IMR-90 (cell line): ENCODE data around the gene NUFIP2. TPM values are rescaled to one million over a fixed set of nuclear protein-coding genes. Genes with fewer than 3 reads are reported as not detected.

Experiments used
- ATAC-seq: fragments of 200-7000 bp; cut with Tn5 transposase; 2 replicates; pipeline ENCODE4 v1.9.1; 2020; ENCODE audit warnings: low read depth, mild to moderate bottlenecking, moderate library complexity
- BruUV-seq: library from RNA; stranded (reverse); fragments of 400-500 nt; replicated peaks from 2 replicates; lab custom pipeline; 2021; lab: Mats Ljungman, UMichigan
- CTCF ChIA-PET: fragments of 300-600 bp; formaldehyde crosslinking; extraction: SDS; loops from one replicate; lab custom pipeline; 2021; ENCODE audit warnings: antibody characterized with exemption; lab: Yijun Ruan, JAX
- POLR2A ChIA-PET: fragments of 300-600 bp; sonication (Branson Sonifier 250); formaldehyde crosslinking; loops from one replicate; lab custom pipeline; 2022; ENCODE audit warnings: antibody characterized with exemption; ENCODE audit not compliant: unreplicated experiment; lab: Charles Lee
- DNase-seq: peaks from one replicate; pipeline ENCODE4 v3.0.0; 2013
- H2AFZ ChIP-seq: replicated peaks from 2 replicates; pipeline ENCODE3; 2013; ENCODE audit warnings: low read length, mild to moderate bottlenecking; ENCODE audit not compliant: poor library complexity
- H2AK5ac ChIP-seq: 2 replicates; pipeline ENCODE4 v1.6.1; 2013; ENCODE audit warnings: low read depth, low read length, inconsistent platforms
- H2AK9ac ChIP-seq: replicated peaks from 2 replicates; pipeline ENCODE3; 2013; ENCODE audit warnings: mild to moderate bottlenecking, low read depth, low read length, moderate library complexity; ENCODE audit not compliant: poor library complexity
- H2BK120ac ChIP-seq: 2 replicates; pipeline ENCODE4 v1.6.1; 2013; ENCODE audit warnings: low read depth, low read length, inconsistent platforms
- H2BK15ac ChIP-seq: 3 replicates; pipeline ENCODE4 v1.6.1; 2013; ENCODE audit warnings: low read depth, low read length, inconsistent platforms
- H2BK20ac ChIP-seq: 2 replicates; pipeline ENCODE4 v1.6.1; 2013; ENCODE audit warnings: low read depth, mild to moderate bottlenecking, inconsistent platforms, low read length, moderate library complexity
- H2BK5ac ChIP-seq: 2 replicates; pipeline ENCODE4 v1.6.1; 2013; ENCODE audit warnings: mild to moderate bottlenecking, low read depth, low read length, inconsistent platforms; ENCODE audit not compliant: poor library complexity, severe bottlenecking
- H3K14ac ChIP-seq: replicated peaks from 2 replicates; pipeline ENCODE4 v1.6.1; 2013; ENCODE audit warnings: low read depth, low read length, inconsistent platforms
- H3K18ac ChIP-seq: 2 replicates; pipeline ENCODE4 v1.6.1; 2013; ENCODE audit warnings: low read depth, low read length, control low read depth
- H3K23ac ChIP-seq: 2 replicates; pipeline ENCODE4 v1.6.1; 2013; ENCODE audit warnings: low read depth, low read length, inconsistent platforms
- H3K27ac ChIP-seq: 2 replicates; pipeline ENCODE4 v1.5.1; 2013; ENCODE audit warnings: mild to moderate bottlenecking, control low read depth, low read length; ENCODE audit not compliant: insufficient read depth
- H3K27me3 ChIP-seq: 2 replicates; pipeline ENCODE4 v1.6.1; 2013; ENCODE audit warnings: low read length; ENCODE audit not compliant: control insufficient read depth, insufficient read depth
- H3K36me3 ChIP-seq: 2 replicates; pipeline ENCODE4 v1.6.1; 2013; ENCODE audit warnings: low read length, mixed read lengths; ENCODE audit not compliant: control insufficient read depth, insufficient read depth
- H3K4ac ChIP-seq: 2 replicates; pipeline ENCODE4 v1.6.1; 2013; ENCODE audit warnings: low read depth, low read length, inconsistent platforms
- H3K4me1 ChIP-seq: 2 replicates; pipeline ENCODE4 v1.6.1; 2013; ENCODE audit warnings: low read length, mixed read lengths; ENCODE audit not compliant: control insufficient read depth, insufficient read depth
- H3K4me2 ChIP-seq: 2 replicates; pipeline ENCODE4 v1.6.1; 2013; ENCODE audit warnings: low read depth, mild to moderate bottlenecking, control low read depth, low read length, moderate library complexity
- H3K4me3 ChIP-seq: 2 replicates; pipeline ENCODE4 v1.5.1; 2013; ENCODE audit warnings: low read depth, mild to moderate bottlenecking, control low read depth, low read length, moderate library complexity; ENCODE audit not compliant: insufficient read depth
- H3K56ac ChIP-seq: 2 replicates; pipeline ENCODE4 v1.6.1; 2013; ENCODE audit warnings: low read length, inconsistent platforms; ENCODE audit not compliant: insufficient read depth; ENCODE audit errors: extremely low read depth
- H3K79me1 ChIP-seq, 2 experiments: 2 replicates each; pipeline ENCODE4 v1.6.1; 2013; ENCODE audit warnings: low read length in 2 of 2, inconsistent platforms in 1 of 2, low read depth in 1 of 2
- H3K9ac ChIP-seq: 2 replicates; pipeline ENCODE4 v1.6.1; 2013; ENCODE audit warnings: low read depth, low read length, control low read depth
- H3K9me1 ChIP-seq: 2 replicates; pipeline ENCODE4 v1.6.1; 2013; ENCODE audit warnings: low read length, inconsistent platforms; ENCODE audit not compliant: insufficient read depth
- H3K9me3 ChIP-seq: 2 replicates; pipeline ENCODE4 v1.6.1; 2013; ENCODE audit warnings: low read length; ENCODE audit not compliant: control insufficient read depth, insufficient read depth
- H4K20me1 ChIP-seq: 2 replicates; pipeline ENCODE4 v1.6.1; 2013; ENCODE audit warnings: low read length, inconsistent platforms; ENCODE audit not compliant: insufficient read depth
- H4K5ac ChIP-seq: 2 replicates; pipeline ENCODE4 v1.6.1; 2013; ENCODE audit warnings: mild to moderate bottlenecking, low read depth, low read length, control low read depth
- H4K8ac ChIP-seq, 2 experiments: 2 replicates each; pipeline ENCODE4 v1.6.1; 2013; ENCODE audit warnings: low read depth in 2 of 2, low read length in 2 of 2, control low read depth in 1 of 2, inconsistent platforms in 1 of 2
- H4K91ac ChIP-seq: 2 replicates; pipeline ENCODE4 v1.6.1; 2013; ENCODE audit warnings: low read depth, low read length, inconsistent platforms; ENCODE audit not compliant: insufficient read depth
- BHLHE40 ChIP-seq: fragments of 150-350 bp; IDR thresholded peaks from 2 replicates; pipeline ENCODE4 v1.6.1; 2016; ENCODE audit warnings: mild to moderate bottlenecking, low read depth, low read length
- CEBPB ChIP-seq: IDR thresholded peaks from 2 replicates; pipeline ENCODE4 v1.6.1; 2012; ENCODE audit warnings: low read depth, low read length, improper control_type of control experiment
- CHD1 ChIP-seq: IDR thresholded peaks from 2 replicates; pipeline ENCODE4 v1.6.1; 2012; ENCODE audit warnings: low read depth, low read length, improper control_type of control experiment
- CTCF ChIP-seq: conservative IDR thresholded peaks from 2 replicates; pipeline ENCODE4 v1.5.1; 2012; ENCODE audit warnings: mild to moderate bottlenecking, low read depth, low read length, improper control_type of control experiment
- FOS ChIP-seq: fragments of 150-350 bp; IDR thresholded peaks from 2 replicates; pipeline ENCODE4 v1.6.1; 2016; ENCODE audit warnings: low read depth, low read length
- MAFK ChIP-seq: IDR thresholded peaks from 2 replicates; pipeline ENCODE4 v1.6.1; 2012; ENCODE audit warnings: low read depth, low read length, improper control_type of control experiment
- MAZ ChIP-seq: IDR thresholded peaks from 2 replicates; pipeline ENCODE4 v1.6.1; 2012; ENCODE audit warnings: low read depth, mild to moderate bottlenecking, low read length, improper control_type of control experiment, moderate library complexity, borderline replicate concordance
- MXI1 ChIP-seq: IDR thresholded peaks from 2 replicates; pipeline ENCODE4 v1.6.1; 2012; ENCODE audit warnings: low read depth, mild to moderate bottlenecking, low read length, moderate library complexity, borderline replicate concordance
- RAD21 ChIP-seq: IDR thresholded peaks from 2 replicates; pipeline ENCODE4 v1.6.1; 2012; ENCODE audit warnings: low read length, improper control_type of control experiment
- RCOR1 ChIP-seq: IDR thresholded peaks from 2 replicates; pipeline ENCODE4 v1.6.1; 2012; ENCODE audit warnings: mild to moderate bottlenecking, low read length, improper control_type of control experiment; ENCODE audit not compliant: insufficient replicate concordance
- RFX5 ChIP-seq: IDR thresholded peaks from 2 replicates; pipeline ENCODE4 v1.8.0; 2012; ENCODE audit warnings: low read depth, mild to moderate bottlenecking, low read length, moderate library complexity
- SMC3 ChIP-seq: fragments of 150-350 bp; IDR thresholded peaks from 2 replicates; pipeline ENCODE4 v1.6.1; 2016; ENCODE audit warnings: low read depth, mild to moderate bottlenecking, antibody characterized with exemption, low read length, moderate library complexity
- USF2 ChIP-seq: fragments of 150-350 bp; IDR thresholded peaks from 2 replicates; pipeline ENCODE4 v1.6.1; 2017; ENCODE audit warnings: mild to moderate bottlenecking, antibody characterized with exemption, low read length, low read depth
- WGBS, 2 experiments: methylation state at CpG; one replicate each; pipeline versions ENCODE4 v1.1.5 to v1.1.7; 2013; ENCODE audit warnings: missing lambda C conversion rate in 2 of 2; ENCODE audit not compliant: insufficient read length in 1 of 2; ENCODE audit errors: extremely low coverage in 2 of 2; 5-methylcytosine and 5-hydroxymethylcytosine counted together
- dilution Hi-C: fragments of 300-500 bp; cut with HindIII; formaldehyde crosslinking; loops from one replicate; pipeline ENCODE4 v1.14.3; 2018; ENCODE audit warnings: low sequenced_read_pairs; ENCODE audit not compliant: unreplicated experiment
- in situ Hi-C: fragments of 300-500 bp; cut with MboI; formaldehyde crosslinking; loops from 3 replicates; pipeline ENCODE4 v1.14.3; 2019; ENCODE audit warnings: low sequenced_read_pairs, inconsistent platforms, mixed read lengths
- intact Hi-C: fragments of 100-400 bp; cut with micrococcal nuclease; formaldehyde crosslinking; loops from 2 replicates; pipeline ENCODE4 v1.10.0; 2022
- polyA plus RNA-seq, 3 experiments: library from polyadenylated mRNA; depleted of rRNA; stranded (reverse); fragments of >200 nt; gene quantifications; 2 replicates each; pipeline ENCODE4 v1.2.3, GENCODE V29; 2012; ENCODE audit warnings: low replicate concordance in 1 of 3
- total RNA-seq: library from RNA; depleted of rRNA; stranded (reverse); fragments of >200 nt; gene quantifications from 2 replicates; pipeline ENCODE4 v1.2.3, GENCODE V29; 2012

The NUFIP2 gene
- total and polyA plus RNA-seq, 2 of the 4 experiments (the other 2 are of a cell fraction) = 8.9 to 25.6 TPM

GRCh38 chr17:29214215-29215146 is 79.5 kb downstream of the NUFIP2 start (continued):
- no peak for TF ChIP-seq CEBPB
- no peak for TF ChIP-seq RFX5

- Histone ChIP-seq H4K91ac (no peak overlapping the region), H4K20me1 (no peaks in the 10 kb centered on the region), H3K9me3 (no peaks in the 10 kb centered on the region), H3K18ac (no peak overlapping the region), H4K5ac (no peak overlapping the region), H4K8ac (no peak overlapping the region), H3K36me3 (no peaks in the 10 kb centered on the region), H2BK15ac (peak overlapping the region; percentile 47; the same call in 2 of the 3 replicates), H3K9me1 (peaks cover 15% of the 10 kb centered on the region), H3K23ac (no peak overlapping the region), H3K79me1 (no peaks in the 10 kb centered on the region), H3K27me3 (0 out of 2 replicates have a peak, but pooled peaks cover 2% of the 10 kb centered on the region), H2AK9ac (no peak overlapping the region), H3K14ac (peak overlapping the region; percentile 30), H3K27ac (no peak overlapping the region), H2BK120ac (no peak overlapping the region), H3K4me2 (no peak overlapping the region), H3K9ac (no peak overlapping the region), H3K4ac (no peak overlapping the region), H3K4me3 (no peak overlapping the region), H3K4me1 (peaks cover 2% of the 10 kb centered on the region; the same call in 1 of the 2 replicates), H2AK5ac (no peak overlapping the region; the same call in 1 of the 2 replicates), H2AFZ (no peak overlapping the region), H2BK5ac (no peak overlapping the region), H3K56ac (no peak overlapping the region), H2BK20ac (peak overlapping the region; percentile 24; the same call in 1 of the 2 replicates)
- dilution Hi-C loops (no loop called here), in situ Hi-C loops (no loop called here), intact Hi-C loops (no loop called here)
- BruUV-seq = no TSS peak
- DNase-seq = peak; percentile 6
- ChIA-PET CTCF (interaction anchor here (0.6 to 1.3 kb wide), 2 partner anchors 63 to 64 kb away, joined by 3 to 4 read pairs; no protein-coding TSS in a partner anchor), POLR2A (no interaction called here)
- TF ChIP-seq CEBPB (no peak), SMC3 (no peak), RFX5 (no peak), MAFK (no peak), RCOR1 (no peak), MAZ (no peak), RAD21 (no peak), USF2 (no peak), FOS (no peak), CHD1 (no peak), BHLHE40 (no peak), MXI1 (no peak), CTCF (no peak)
- 83% methylated on average over 2 of the region's 5 CpGs; no CpG with 5 or more reads in 1 of the 2 experiments for WGBS, 2 experiments
- ATAC-seq = no peak
These were observed 81.2 kb downstream of the NUFIP2 start for GRCh38 chr17:29212681-29213121.
